ENCODE measurements around the gene XYLT2. TPM values are rescaled to one million over a fixed set of nuclear protein-coding genes. Genes with fewer than 3 reads are reported as not detected.

The XYLT2 gene
- total RNA-seq, 4 donors from 2014 or later: 7.2 to 28.8 (median 12.5) TPM

DNA sequence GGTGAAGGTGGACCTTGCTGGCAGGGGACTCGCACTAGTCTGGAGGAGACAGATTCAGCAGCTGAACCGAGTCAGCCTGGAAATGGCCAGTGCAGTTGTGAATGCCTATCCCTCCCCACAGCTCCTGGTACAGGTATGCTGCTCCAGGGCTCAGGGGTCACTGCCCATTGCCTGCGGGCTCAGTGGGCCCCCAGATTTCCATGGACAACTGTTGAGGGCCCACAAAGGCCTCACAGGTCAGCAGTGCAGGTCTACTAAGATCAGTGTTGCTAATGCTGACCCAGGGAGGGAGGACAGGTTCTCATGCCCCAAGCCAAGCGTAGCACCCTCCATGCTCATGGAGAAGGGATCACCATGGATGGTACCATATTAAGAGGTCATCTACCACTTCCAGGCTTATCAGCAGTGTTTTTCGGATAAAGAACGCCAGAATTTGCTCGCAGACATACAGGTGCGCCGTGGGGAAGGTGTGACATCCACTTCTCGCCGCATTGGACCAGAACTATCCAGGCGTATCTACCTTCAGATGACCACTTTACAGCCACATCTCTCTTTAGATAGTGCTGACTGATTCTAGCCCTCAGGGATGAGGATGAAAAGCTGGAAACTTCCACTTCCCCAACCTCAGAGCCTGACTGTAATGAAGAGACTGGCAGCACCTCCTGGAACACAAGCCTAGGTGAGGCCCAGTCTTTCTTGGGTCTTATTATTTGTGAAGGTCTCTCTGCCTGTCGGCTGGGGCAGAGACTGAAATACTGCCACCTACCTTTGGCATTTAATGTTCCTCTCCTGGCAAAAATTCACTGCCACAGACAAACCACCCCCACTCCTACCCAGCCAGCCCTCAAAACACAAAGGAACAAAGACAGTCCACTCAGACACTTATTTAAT lies 34.7 kb downstream of the XYLT2 start:
- TF ChIP-seq, protein P1, sequence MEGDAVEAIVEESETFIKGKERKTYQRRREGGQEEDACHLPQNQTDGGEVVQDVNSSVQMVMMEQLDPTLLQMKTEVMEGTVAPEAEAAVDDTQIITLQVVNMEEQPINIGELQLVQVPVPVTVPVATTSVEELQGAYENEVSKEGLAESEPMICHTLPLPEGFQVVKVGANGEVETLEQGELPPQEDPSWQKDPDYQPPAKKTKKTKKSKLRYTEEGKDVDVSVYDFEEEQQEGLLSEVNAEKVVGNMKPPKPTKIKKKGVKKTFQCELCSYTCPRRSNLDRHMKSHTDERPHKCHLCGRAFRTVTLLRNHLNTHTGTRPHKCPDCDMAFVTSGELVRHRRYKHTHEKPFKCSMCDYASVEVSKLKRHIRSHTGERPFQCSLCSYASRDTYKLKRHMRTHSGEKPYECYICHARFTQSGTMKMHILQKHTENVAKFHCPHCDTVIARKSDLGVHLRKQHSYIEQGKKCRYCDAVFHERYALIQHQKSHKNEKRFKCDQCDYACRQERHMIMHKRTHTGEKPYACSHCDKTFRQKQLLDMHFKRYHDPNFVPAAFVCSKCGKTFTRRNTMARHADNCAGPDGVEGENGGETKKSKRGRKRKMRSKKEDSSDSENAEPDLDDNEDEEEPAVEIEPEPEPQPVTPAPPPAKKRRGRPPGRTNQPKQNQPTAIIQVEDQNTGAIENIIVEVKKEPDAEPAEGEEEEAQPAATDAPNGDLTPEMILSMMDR (IDR thresholded peaks at IDR 0.05; ENCODE audit: low read depth): no peak

DNA sequence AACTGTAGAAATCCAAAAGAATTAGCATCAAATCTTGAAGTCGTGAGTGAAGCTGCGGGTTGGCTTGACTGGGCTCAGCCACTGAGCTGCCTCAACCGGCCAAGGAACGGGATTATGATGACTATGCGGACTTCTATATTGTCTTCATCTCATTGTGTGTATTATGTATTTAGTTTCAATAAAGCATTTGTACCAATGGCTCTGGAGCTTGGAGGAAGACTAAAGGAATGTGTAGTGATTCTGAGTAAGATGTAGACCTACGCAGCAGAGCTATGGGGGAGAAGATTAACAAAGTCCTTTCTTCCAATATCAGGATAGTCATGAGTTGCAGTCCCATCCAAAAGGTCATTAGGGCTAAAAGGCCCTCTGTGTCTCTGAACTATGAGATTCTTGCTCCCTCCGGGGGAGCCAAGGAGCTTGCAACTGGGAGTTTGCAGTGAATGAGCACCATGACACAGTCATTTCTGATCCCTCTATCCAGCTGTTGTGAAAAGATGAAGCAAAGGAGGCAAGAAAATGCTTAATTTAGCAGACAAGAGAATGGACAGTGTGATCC lies 35.4 kb downstream of the XYLT2 start:
- TF ChIP-seq, protein P1 (IDR thresholded peaks at IDR 0.05; ENCODE audit: low read depth): no peak

DNA sequence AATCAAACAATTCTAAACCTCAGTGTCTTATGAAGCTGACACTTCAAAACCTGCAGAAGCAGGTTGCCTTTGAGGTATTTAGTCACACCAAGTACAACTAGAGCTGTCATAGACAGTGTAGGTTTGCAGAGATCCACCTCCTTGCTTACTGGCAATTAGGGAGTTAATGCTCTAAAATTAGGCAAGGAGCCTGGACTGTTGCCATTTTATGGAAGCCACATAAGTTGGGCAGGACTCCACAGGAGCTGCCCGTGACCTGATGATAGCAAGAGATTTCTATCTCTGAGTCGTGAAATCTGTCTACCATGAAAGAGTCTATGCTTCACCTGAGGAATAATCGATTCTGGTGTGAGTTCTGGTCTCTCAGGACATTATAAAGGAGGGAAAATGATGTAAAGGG lies 36.0 kb downstream of the XYLT2 start:
- TF ChIP-seq, protein P1 (IDR thresholded peaks at IDR 0.05; ENCODE audit: low read depth): no peak

DNA sequence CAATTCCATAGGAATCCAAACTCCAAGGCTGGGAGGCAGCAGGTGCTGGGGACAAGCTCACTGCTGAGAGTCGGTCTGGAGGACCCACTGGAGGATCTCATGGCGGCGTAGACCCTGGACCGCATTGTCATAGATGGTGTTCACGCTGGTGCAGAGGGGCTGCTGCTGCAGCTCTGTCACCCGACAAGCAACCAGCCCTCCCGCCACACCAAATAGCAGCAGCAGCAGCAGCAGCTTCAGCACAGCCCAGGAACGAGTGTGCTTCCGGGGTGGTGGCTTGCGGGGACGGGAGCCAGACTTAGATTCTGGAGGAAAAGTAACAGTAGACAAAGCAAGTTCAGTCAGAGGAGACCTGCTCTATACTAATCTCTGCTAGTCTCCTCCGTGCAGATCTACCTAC lies 37.0 kb downstream of the XYLT2 start:
- TF ChIP-seq, protein P1 (IDR thresholded peaks at IDR 0.05; ENCODE audit: low read depth): no peak

DNA sequence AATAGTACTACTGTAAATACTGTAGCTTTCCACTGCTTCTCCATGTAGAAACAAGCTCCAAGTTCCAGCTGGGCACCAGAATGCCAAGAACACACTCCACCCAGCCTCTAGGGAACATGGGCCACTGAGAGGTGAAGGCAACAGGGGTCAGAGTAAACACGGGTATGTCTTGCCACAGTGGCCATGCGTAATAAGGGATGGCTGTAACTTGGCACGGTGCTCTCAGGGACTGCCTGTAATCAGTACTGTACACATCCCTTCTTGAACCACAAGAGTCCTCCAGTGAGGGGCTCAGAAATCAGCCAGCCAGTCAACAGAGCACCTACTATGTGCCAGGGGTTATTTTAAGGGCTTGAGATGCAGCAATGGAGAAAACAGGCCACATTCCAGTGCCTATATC lies 40.6 kb downstream of the XYLT2 start:
- TF ChIP-seq, protein P1 (IDR thresholded peaks at IDR 0.05; ENCODE audit: low read depth): no peak

DNA sequence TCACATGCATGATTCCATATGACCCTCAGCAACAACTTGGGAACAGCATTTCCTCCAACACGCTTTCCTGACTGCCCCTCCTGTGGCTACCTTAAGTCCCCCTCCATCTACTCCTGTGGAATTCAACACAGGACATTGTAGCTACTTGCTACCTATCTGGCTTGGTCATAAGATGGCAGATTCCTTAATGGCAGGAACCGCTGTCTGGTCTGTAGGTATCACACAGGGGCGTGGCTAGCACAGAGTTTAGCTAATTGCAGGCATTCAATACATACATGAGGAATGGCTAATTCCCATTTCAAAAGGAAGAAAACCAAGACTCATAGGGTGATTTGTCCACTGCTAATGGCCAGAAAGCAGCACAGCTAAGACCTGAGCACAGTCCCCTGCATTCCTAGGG lies 42.8 kb downstream of the XYLT2 start:
- TF ChIP-seq, protein P1 (IDR thresholded peaks at IDR 0.05; ENCODE audit: low read depth): no peak

DNA sequence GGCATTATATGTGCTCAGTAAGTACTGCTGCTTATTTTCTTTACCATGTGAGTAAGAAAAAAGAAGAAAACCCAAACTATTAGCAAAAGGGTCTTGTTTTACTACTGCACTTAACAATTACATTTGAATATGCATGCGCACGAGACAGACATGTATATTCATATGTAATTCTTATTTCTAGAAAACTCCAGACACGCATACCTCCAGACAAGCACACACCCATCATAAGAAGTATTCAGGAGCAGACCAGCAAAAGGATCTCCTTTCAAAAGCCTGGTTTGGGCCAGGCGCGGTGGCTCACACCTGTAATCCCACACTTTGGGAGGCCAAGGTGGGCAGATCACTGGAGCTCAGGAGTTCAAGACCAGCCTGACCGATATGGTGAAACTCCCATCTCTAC lies 43.6 kb downstream of the XYLT2 start:
- TF ChIP-seq, protein P1 (IDR thresholded peaks at IDR 0.05; ENCODE audit: low read depth): no peak

Data from subcutaneous adipose tissue (tissue), 4 donors.